CD4-positive, alpha-beta T cell (primary cell): ENCODE results near the gene BDP1. TPM values are rescaled to one million over a fixed set of nuclear protein-coding genes. Genes with fewer than 3 reads are reported as not detected.
A peak's percentile ranks its signal among the peaks of the same experiment; 100 is the strongest.

Experiments
- ATAC-seq: fragments of 200-7000 bp; cut with Tn5 transposase; one replicate; pipeline ENCODE4 v1.10.0; 2022; ENCODE audit warnings: mild to moderate bottlenecking; ENCODE audit not compliant: poor library complexity
- CTCF ChIA-PET: fragments of 350-600 bp; sonication (Branson Sonifier 250); formaldehyde crosslinking; loops from one replicate; lab custom pipeline; 2021; ENCODE audit warnings: antibody characterized with exemption, inconsistent platforms; lab: Charles Lee
- POLR2A ChIA-PET: fragments of 350-600 bp; sonication (Branson Sonifier 250); formaldehyde crosslinking; loops from one replicate; lab custom pipeline; 2021; ENCODE audit warnings: antibody characterized with exemption, inconsistent platforms; lab: Charles Lee
- DNase-seq, 14 experiments: peaks; one replicate each; pipeline ENCODE4 v3.0.0-alpha.2; 2013 to 2020; ENCODE audit warnings: mixed read lengths in 2 of 14
- H3K27ac ChIP-seq, 2 donors: one replicate each; pipeline versions ENCODE4 v1.5.1 to v1.7.0; 2013; ENCODE audit warnings: low read length in 2 of 2, low read depth in 1 of 2, mild to moderate bottlenecking in 1 of 2
- H3K27me3 ChIP-seq, 2 experiments: 1 replicate in 1 of 2; 2 replicates in 1 of 2; pipeline versions ENCODE4 v1.6.1 to v1.7.0; 2013; ENCODE audit warnings: low read length in 2 of 2, control low read depth in 1 of 2, mild to moderate bottlenecking in 1 of 2, moderate library complexity in 1 of 2; ENCODE audit not compliant: insufficient read depth in 2 of 2, control insufficient read depth in 1 of 2
- H3K36me3 ChIP-seq: one replicate; pipeline ENCODE4 v1.6.1; 2013; ENCODE audit warnings: low read length, control low read depth; ENCODE audit not compliant: insufficient read depth
- H3K4me1 ChIP-seq: one replicate; pipeline ENCODE4 v1.6.1; 2013; ENCODE audit warnings: low read length, control low read depth; ENCODE audit not compliant: insufficient read depth
- H3K4me3 ChIP-seq: one replicate; pipeline ENCODE4 v1.5.1; 2013; ENCODE audit warnings: mild to moderate bottlenecking, low read length, moderate library complexity
- H3K9me3 ChIP-seq, 2 experiments: 1 replicate in 1 of 2; 2 replicates in 1 of 2; pipeline versions ENCODE4 v1.6.1 to v1.7.0; 2013; ENCODE audit warnings: low read length in 2 of 2, mild to moderate bottlenecking in 2 of 2, control low read depth in 1 of 2, moderate library complexity in 1 of 2; ENCODE audit not compliant: control insufficient read depth in 1 of 2, insufficient read depth in 1 of 2
- H3K27ac Mint-ChIP-seq: one replicate; pipeline ENCODE4 v1.8.0; 2020; ENCODE audit warnings: mixed read lengths
- H3K27me3 Mint-ChIP-seq: one replicate; pipeline ENCODE4 v1.8.0; 2021; ENCODE audit warnings: mixed read lengths
- H3K36me3 Mint-ChIP-seq: one replicate; pipeline ENCODE4 v1.8.0; 2021; ENCODE audit warnings: low read depth, mixed read lengths
- H3K4me1 Mint-ChIP-seq: one replicate; pipeline ENCODE4 v1.8.0; 2021; ENCODE audit warnings: low read depth, mixed read lengths
- H3K4me3 Mint-ChIP-seq: one replicate; pipeline ENCODE4 v1.8.0; 2020; ENCODE audit warnings: mild to moderate bottlenecking, mixed read lengths
- H3K9me3 Mint-ChIP-seq: one replicate; pipeline ENCODE4 v1.8.0; 2020; ENCODE audit warnings: mixed read lengths
- CTCF ChIP-seq: fragments of 200-600 bp; IDR thresholded peaks from one replicate; pipeline ENCODE4 v1.8.0; 2022; ENCODE audit warnings: antibody characterized with exemption, mild to moderate bottlenecking
- intact Hi-C, 2 experiments: fragments of 100-400 bp; cut with DNase I in 1 of 2; cut with micrococcal nuclease in 1 of 2; formaldehyde crosslinking; loops; one replicate each; pipeline versions ENCODE4 v1.15.1 to v1.9.0; 2023 to 2025; cut with DNase I, micrococcal nuclease
- total RNA-seq, 174 experiments: library from RNA in 2 of 174; stranded (reverse) in 2 of 174; gene quantifications; one replicate each; pipeline ENCODE4 v1.2.3 and lab custom pipeline; 2021 to 2026

The BDP1 gene
- total RNA-seq, 2 experiments from 2014 or later, result 31.3 to 31.9 TPM

GRCh38 chr5:71475788-71476384, 20.4 kb downstream of the BDP1 start:
- Mint-ChIP-seq H3K27me3 (no peaks in the 10 kb centered on the region), H3K36me3 (peaks cover 77% of the 10 kb centered on the region), H3K4me3 (no peak overlapping the region), H3K9me3 (no peaks in the 10 kb centered on the region), H3K4me1 (peaks cover 4% of the 10 kb centered on the region), H3K27ac (no peak overlapping the region)
- peak; percentile 51 for TF ChIP-seq CTCF
- Histone ChIP-seq H3K4me1 (no peaks in the 10 kb centered on the region), H3K27me3 (no peaks in the 10 kb centered on the region), H3K9me3 (no peaks in the 10 kb centered on the region), H3K27ac (no peak overlapping the region), H3K4me3 (no peak overlapping the region), H3K36me3 (peaks cover 28% of the 10 kb centered on the region)
- POLR2A ChIA-PET, result no interaction called here
- CTCF ChIA-PET, result interaction anchor here (0.6 to 1.4 kb wide), 4 partner anchors 15 to 823 kb away, joined by 3 to 6 read pairs (median 4); no protein-coding TSS in a partner anchor
- intact Hi-C loops, result loop anchor here (1.0 to 10.0 kb wide), 2 partner anchors 125 to 279 kb away; no protein-coding TSS in a partner anchor
- ATAC-seq, result peak; percentile 49
- peak in 3 of 14 experiments; percentile 20 to 24 (median 24) for DNase-seq

GRCh38 chr5:71481441-71481840, 26.0 kb downstream of the BDP1 start:
- Mint-ChIP-seq H3K27me3 (no peaks in the 10 kb centered on the region), H3K27ac (no peak overlapping the region), H3K4me3 (no peak overlapping the region), H3K9me3 (no peaks in the 10 kb centered on the region), H3K36me3 (peaks cover 81% of the 10 kb centered on the region), H3K4me1 (peaks cover 19% of the 10 kb centered on the region)
- intact Hi-C loops, result no loop called here
- DNase-seq (no peak), ATAC-seq (no peak)
- ChIA-PET CTCF (no interaction called here), POLR2A (no interaction called here)
- peaks cover 37% of the 10 kb centered on the region for H3K36me3 ChIP-seq
- no peak overlapping the region for H3K4me3 ChIP-seq
- no peaks in the 10 kb centered on the region for H3K9me3 ChIP-seq
- no peaks in the 10 kb centered on the region for H3K27me3 ChIP-seq
- H3K27ac ChIP-seq, result no peak overlapping the region
- H3K4me1 ChIP-seq, result no peaks in the 10 kb centered on the region
- TF ChIP-seq CTCF, result no peak

- no peak overlapping the region for H3K27ac Mint-ChIP-seq
- peaks cover 82% of the 10 kb centered on the region for H3K36me3 Mint-ChIP-seq
These were observed 26.7 kb downstream of the BDP1 start for GRCh38 chr5:71482132-71482531.

More at GRCh38 chr5:71482132-71482531, 26.7 kb downstream of the BDP1 start:
- Histone ChIP-seq H3K9me3 (no peaks in the 10 kb centered on the region), H3K4me3 (no peak overlapping the region), H3K27ac (no peak overlapping the region), H3K4me1 (no peaks in the 10 kb centered on the region), H3K27me3 (no peaks in the 10 kb centered on the region), H3K36me3 (peaks cover 43% of the 10 kb centered on the region)
- H3K9me3 Mint-ChIP-seq, result no peaks in the 10 kb centered on the region
- intact Hi-C loops, result no loop called here
- ChIA-PET CTCF (no interaction called here), POLR2A (no interaction called here)
- no peaks in the 10 kb centered on the region for H3K27me3 Mint-ChIP-seq
- ATAC-seq (no peak), DNase-seq (no peak)
- no peak for TF ChIP-seq CTCF
- no peak overlapping the region for H3K4me3 Mint-ChIP-seq
- H3K4me1 Mint-ChIP-seq, result peaks cover 19% of the 10 kb centered on the region
